VCaP (cell line): ENCODE results near the gene RYK.

Source experiments
- H3K27ac ChIP-seq: fragments of 450-650 bp; 2 replicates; pipeline ENCODE4 v1.5.1; 2017
- TF ChIP-seq, protein P1 (sequence below): fragments of 450-650 bp; conservative IDR thresholded peaks from 2 replicates; pipeline ENCODE4 v1.5.1; 2017; ENCODE audit warnings: mild to moderate bottlenecking, moderate library complexity

RYK gene

GRCh38 chr3:134197681-134198261, 52.9 kb downstream of the RYK start:
- TF ChIP-seq, protein P1, sequence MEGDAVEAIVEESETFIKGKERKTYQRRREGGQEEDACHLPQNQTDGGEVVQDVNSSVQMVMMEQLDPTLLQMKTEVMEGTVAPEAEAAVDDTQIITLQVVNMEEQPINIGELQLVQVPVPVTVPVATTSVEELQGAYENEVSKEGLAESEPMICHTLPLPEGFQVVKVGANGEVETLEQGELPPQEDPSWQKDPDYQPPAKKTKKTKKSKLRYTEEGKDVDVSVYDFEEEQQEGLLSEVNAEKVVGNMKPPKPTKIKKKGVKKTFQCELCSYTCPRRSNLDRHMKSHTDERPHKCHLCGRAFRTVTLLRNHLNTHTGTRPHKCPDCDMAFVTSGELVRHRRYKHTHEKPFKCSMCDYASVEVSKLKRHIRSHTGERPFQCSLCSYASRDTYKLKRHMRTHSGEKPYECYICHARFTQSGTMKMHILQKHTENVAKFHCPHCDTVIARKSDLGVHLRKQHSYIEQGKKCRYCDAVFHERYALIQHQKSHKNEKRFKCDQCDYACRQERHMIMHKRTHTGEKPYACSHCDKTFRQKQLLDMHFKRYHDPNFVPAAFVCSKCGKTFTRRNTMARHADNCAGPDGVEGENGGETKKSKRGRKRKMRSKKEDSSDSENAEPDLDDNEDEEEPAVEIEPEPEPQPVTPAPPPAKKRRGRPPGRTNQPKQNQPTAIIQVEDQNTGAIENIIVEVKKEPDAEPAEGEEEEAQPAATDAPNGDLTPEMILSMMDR: peak; percentile 87
- H3K27ac ChIP-seq: no peak overlapping the region

- TF ChIP-seq, protein P1: no peak
- no peak overlapping the region for H3K27ac ChIP-seq
Measured at GRCh38 chr3:134194247-134194646, 56.4 kb downstream of the RYK start.

GRCh38 chr3:134190250-134190649, 60.4 kb downstream of the RYK start:
- H3K27ac ChIP-seq: no peak overlapping the region
- TF ChIP-seq, protein P1: no peak

DNA sequence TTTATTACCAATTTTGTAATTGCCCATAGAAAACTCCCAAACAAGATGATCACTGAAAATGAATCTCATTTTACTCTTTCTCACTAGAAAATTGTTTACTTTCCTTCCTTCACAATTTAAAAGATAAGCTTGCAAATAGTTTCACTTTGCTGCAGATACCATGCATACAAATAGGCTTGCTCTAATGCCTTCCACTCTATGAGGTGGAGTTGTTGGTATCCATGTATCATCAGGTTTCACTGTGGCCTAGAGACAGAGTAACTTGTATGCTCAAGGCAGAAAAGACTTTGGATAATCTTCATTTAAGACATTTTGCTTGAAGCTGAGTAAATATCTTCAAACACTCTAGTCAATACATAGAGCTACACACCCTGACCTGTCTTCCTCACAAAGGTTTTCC, 60.8 kb downstream of the RYK start:
- TF ChIP-seq, protein P1: no peak
- H3K27ac ChIP-seq: no peak overlapping the region

DNA sequence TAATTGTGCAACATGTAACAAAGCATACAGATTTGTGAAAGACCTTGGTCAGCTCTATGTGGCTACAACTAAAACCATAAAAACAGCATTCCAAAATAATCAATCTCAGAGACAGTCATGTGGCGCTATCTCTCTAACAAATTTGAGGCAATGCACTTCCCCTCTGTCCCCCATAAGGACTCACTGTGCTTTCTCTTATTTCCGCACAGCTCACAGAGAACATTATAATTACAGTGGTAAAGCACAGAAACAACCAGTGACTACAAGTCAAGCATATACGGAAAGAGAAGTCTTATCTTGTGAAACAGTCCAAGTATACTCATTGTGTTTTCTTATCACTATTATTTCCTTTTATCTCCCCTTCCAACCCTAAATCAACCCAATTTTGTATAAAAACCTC, 64.3 kb downstream of the RYK start:
- TF ChIP-seq, protein P1: no peak
- no peak overlapping the region for H3K27ac ChIP-seq

DNA sequence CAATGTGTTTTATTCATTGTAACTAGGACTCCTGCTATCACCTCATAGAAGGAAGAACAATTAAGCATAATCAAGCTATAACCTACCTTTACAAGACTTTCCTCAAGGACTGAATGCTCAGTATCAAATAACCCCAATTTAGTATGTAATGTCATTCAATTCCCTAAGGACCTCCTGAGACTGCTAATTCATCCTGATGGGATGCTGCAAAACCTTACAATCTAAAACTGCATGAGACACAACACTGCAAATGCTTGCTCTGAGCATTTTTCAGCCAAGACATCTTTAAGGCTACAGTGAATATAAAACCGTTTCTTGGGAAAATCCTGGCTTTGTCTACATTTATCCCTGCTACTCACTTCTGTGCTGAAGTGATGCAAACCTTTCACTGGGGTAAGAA, 69.9 kb downstream of the RYK start:
- TF ChIP-seq, protein P1: no peak
- no peak overlapping the region for H3K27ac ChIP-seq

DNA sequence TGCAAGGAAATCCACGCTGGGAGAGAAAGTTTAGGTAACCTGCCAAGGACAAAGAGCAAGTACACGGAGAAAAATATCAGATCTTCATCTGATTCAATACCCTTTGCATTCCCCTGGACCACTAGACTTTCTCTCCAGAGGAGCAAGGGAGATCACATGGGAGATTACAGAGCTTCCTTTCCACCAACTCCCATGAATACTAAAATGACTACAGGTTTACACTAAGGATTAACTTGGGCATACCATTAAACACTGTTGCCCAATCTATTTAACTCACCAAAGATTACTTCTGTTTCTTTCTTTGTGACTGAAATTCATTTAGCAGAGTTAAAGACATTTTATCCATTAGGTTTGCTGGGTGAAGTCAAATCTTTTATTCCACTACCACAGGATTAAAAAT, 71.2 kb downstream of the RYK start:
- TF ChIP-seq, protein P1: no peak

DNA sequence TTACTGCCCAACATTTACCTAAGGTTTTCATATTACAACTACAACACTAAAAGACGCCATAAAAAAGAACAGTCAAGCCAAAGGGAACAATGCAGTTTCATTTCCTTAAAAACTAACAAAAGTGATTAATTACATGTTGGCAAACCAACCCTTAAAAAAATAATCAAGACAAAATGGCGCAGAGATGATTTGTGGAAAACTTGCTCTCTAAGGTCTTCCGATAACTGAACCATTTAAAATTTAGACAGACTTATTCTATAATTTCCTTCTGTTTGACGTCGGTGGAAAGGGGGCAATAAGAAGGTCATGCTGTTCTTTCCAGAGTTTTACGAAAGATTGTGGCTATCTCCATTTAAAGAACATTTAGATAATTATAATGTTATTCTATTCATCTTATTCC, 87.6 kb downstream of the RYK start:
- no peak overlapping the region for H3K27ac ChIP-seq
- TF ChIP-seq, protein P1: no peak

More for the DNA sequence above, 71.2 kb downstream of the RYK start:
- H3K27ac ChIP-seq: no peak overlapping the region
